ENCODE results near the gene PDCD5.

GRCh38 chr19:32627714-32628270 is 46.8 kb downstream of the PDCD5 start:
- no peak for TF ChIP-seq CTCF (conservative IDR thresholded peaks at IDR 0.05; ENCODE audit: low read depth, low read length)
- TF ChIP-seq RFX5 (IDR thresholded peaks at IDR 0.05; ENCODE audit: low read depth, low read length): no peak
- TF ChIP-seq MAFK (IDR thresholded peaks at IDR 0.05; ENCODE audit: low read depth, low read length): no peak
- no peak for TF ChIP-seq POLR2A (IDR thresholded peaks at IDR 0.05; ENCODE audit: low read depth, low read length)
- TF ChIP-seq ELK1 (IDR thresholded peaks at IDR 0.05; ENCODE audit: borderline replicate concordance, low read depth, low read length): no peak
- TF ChIP-seq SMC3 (IDR thresholded peaks at IDR 0.05; ENCODE audit: low read depth, low read length): no peak
